Cardiac muscle cell (in vitro differentiated cells and primary cell): Measurements from ENCODE around the gene LPIN3. TPM values are rescaled to one million over a fixed set of nuclear protein-coding genes. Genes with fewer than 3 reads are reported as not detected.

Source experiments
- DNase-seq, 2 donors: peaks; one replicate each; pipeline versions ENCODE4 v3.0.0 to v3.0.0-alpha.2; 2010 to 2017; ENCODE audit warnings: low read depth in 1 of 2, low spot score in 1 of 2
- H3K27ac ChIP-seq: fragments of 200-600 bp; sonication (generic); 2 replicates; pipeline ENCODE4 v1.5.1; 2016
- H3K27me3 ChIP-seq: fragments of 200-600 bp; sonication (generic); 2 replicates; pipeline ENCODE4 v1.6.0; 2016; ENCODE audit warnings: control low read depth
- H3K36me3 ChIP-seq: fragments of 200-600 bp; sonication (generic); 2 replicates; pipeline ENCODE4 v1.5.1; 2016; ENCODE audit warnings: control low read depth
- H3K4me1 ChIP-seq: fragments of 200-600 bp; sonication (generic); 2 replicates; pipeline ENCODE4 v1.8.1; 2017; ENCODE audit warnings: low read depth, mild to moderate bottlenecking, mixed run types
- H3K4me3 ChIP-seq: fragments of 200-600 bp; sonication (generic); 2 replicates; pipeline ENCODE4 v1.5.1; 2016; ENCODE audit warnings: mild to moderate bottlenecking
- H3K9me3 ChIP-seq: fragments of 200-600 bp; sonication (generic); 2 replicates; pipeline ENCODE4 v1.5.1; 2017; ENCODE audit warnings: low read depth, mild to moderate bottlenecking, control low read depth
- polyA plus RNA-seq: library from polyadenylated mRNA; unstranded; fragments of >200 nt; fragmentation: Nextera tagmentation; extraction: Ambion mirVana; gene quantifications from 2 replicates; pipeline ENCODE4 v1.2.1, GENCODE V29; 2016
- total RNA-seq: library from RNA; depleted of rRNA; stranded (reverse); fragments of >200 nt; gene quantifications from 2 replicates; pipeline ENCODE4 v1.2.3, GENCODE V29; 2016
- TF ChIP-seq, protein P1 (sequence below): IDR thresholded peaks from 2 replicates; pipeline ENCODE4 v1.5.1; 2012; ENCODE audit warnings: low read depth, mild to moderate bottlenecking, low read length

The LPIN3 gene
- total and polyA plus RNA-seq, 2 experiments from 2014 or later, result 11.2 to 17.0 TPM

- H3K36me3 ChIP-seq, result no peaks in the 10 kb centered on the region
- H3K9me3 ChIP-seq, result no peaks in the 10 kb centered on the region
- H3K27ac ChIP-seq, result no peak overlapping the region
- H3K4me1 ChIP-seq, result peaks cover 9% of the 10 kb centered on the region
- DNase-seq, result no peak
- no peak overlapping the region for H3K4me3 ChIP-seq
- TF ChIP-seq, protein P1, sequence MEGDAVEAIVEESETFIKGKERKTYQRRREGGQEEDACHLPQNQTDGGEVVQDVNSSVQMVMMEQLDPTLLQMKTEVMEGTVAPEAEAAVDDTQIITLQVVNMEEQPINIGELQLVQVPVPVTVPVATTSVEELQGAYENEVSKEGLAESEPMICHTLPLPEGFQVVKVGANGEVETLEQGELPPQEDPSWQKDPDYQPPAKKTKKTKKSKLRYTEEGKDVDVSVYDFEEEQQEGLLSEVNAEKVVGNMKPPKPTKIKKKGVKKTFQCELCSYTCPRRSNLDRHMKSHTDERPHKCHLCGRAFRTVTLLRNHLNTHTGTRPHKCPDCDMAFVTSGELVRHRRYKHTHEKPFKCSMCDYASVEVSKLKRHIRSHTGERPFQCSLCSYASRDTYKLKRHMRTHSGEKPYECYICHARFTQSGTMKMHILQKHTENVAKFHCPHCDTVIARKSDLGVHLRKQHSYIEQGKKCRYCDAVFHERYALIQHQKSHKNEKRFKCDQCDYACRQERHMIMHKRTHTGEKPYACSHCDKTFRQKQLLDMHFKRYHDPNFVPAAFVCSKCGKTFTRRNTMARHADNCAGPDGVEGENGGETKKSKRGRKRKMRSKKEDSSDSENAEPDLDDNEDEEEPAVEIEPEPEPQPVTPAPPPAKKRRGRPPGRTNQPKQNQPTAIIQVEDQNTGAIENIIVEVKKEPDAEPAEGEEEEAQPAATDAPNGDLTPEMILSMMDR, result no peak
- no peaks in the 10 kb centered on the region for H3K27me3 ChIP-seq
These were observed 35.7 kb downstream of the LPIN3 start for GRCh38 chr20:41376349-41376748.

GRCh38 chr20:41377275-41377674 lies 36.7 kb downstream of the LPIN3 start:
- DNase-seq, result no peak
- Histone ChIP-seq H3K27ac (no peak overlapping the region), H3K4me1 (peaks cover 9% of the 10 kb centered on the region), H3K4me3 (no peak overlapping the region), H3K27me3 (no peaks in the 10 kb centered on the region), H3K9me3 (no peaks in the 10 kb centered on the region), H3K36me3 (no peaks in the 10 kb centered on the region)
- TF ChIP-seq, protein P1, result no peak

GRCh38 chr20:41379551-41379950 lies 38.9 kb downstream of the LPIN3 start:
- H3K36me3 ChIP-seq, result no peaks in the 10 kb centered on the region
- H3K9me3 ChIP-seq, result no peaks in the 10 kb centered on the region
- no peak for DNase-seq
- peaks cover under 1% of the 10 kb centered on the region for H3K4me1 ChIP-seq
- TF ChIP-seq, protein P1, result no peak
- no peak overlapping the region for H3K4me3 ChIP-seq
- no peak overlapping the region for H3K27ac ChIP-seq
- H3K27me3 ChIP-seq, result no peaks in the 10 kb centered on the region

- TF ChIP-seq, protein P1, result no peak
- Histone ChIP-seq H3K9me3 (no peaks in the 10 kb centered on the region), H3K4me1 (no peaks in the 10 kb centered on the region), H3K27ac (no peak overlapping the region), H3K27me3 (no peaks in the 10 kb centered on the region), H3K36me3 (no peaks in the 10 kb centered on the region), H3K4me3 (no peak overlapping the region)
- DNase-seq, result no peak
These were observed 40.1 kb downstream of the LPIN3 start for GRCh38 chr20:41380551-41381193.

- TF ChIP-seq, protein P1, result no peak
- Histone ChIP-seq H3K36me3 (no peaks in the 10 kb centered on the region), H3K27ac (no peak overlapping the region), H3K9me3 (no peaks in the 10 kb centered on the region), H3K4me3 (no peak overlapping the region), H3K4me1 (no peaks in the 10 kb centered on the region), H3K27me3 (no peaks in the 10 kb centered on the region)
- no peak for DNase-seq
These were observed 42.2 kb downstream of the LPIN3 start for GRCh38 chr20:41382791-41383305.
